Stimulated activated CD4-positive, alpha-beta T cell treated with anti-CD3 and anti-CD28 coated beads, Interleukin-15, amount 100 ng/mL, for 24 hours (primary cell): Measurements from ENCODE around the gene PTPRG.

Experiments
- DNase-seq: peaks from one replicate; pipeline ENCODE4 v3.0.0-alpha.2; 2020

The PTPRG gene

DNA sequence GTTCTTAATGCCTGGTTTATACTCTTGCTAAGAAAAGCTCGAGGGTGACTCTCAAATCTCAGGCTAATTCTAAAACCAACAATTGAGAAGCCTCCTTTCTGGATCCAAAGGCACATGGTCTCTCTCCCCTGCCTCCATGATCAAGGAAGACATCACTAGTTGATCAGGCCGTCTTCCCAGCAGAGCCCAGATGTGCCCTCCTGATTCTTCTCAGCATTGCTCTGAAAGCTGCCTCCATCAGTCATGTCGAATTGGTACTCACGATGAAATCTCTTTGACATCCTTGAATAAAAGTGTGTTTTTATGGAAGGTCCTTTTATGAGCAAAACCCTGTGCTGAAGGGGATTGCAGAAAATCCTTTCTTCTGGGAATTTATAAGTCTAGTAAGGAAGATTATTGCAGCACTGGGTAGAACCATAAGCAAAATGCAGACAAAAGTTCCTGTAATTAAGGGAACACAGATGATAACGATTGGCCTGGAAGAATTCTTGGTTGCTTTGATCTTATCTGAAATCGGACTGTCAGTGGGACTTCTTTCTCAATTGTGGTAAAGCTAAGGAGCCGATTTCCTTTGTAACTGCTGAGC, 345.9 kb downstream of the PTPRG start:
- no peak for DNase-seq

DNA sequence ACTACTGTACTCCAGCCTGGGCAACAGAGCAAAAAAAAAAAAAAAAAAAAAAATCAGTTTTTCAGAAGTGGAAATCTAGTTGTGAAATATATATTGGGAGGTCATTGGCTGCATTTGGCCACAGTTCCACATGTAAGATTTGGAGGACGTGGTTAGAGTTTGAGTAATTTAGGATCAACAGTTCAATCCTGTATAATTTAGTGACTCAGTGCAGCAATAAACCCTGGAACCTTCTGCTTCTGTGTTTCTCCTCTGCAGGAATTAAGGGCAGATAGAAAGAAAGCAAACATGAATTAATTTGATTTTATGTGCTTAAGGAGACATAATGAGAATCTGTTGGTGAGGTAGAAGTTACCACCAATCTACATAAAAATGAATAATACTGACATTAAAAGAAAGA, 347.0 kb downstream of the PTPRG start:
- no peak for DNase-seq

DNA sequence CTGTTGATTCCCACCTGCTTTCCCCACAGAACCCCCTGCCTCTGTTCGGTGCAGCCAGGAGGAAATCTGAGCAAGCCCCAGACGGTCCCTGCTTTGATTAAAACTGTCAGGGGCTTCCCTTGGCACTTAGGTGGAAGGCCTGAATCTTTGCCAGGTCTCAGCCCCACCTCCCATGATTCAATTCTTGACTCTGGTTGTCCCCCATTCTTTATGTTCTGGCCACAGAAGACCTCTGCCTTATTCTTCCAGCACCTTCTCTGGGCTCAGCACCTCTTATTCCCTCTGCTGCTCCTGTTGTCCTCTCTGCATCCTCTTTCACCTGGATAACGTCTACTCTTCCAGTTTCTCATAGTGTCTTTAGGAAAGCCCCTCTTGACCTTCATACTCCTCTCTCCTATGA, 349.4 kb downstream of the PTPRG start:
- no peak for DNase-seq

DNA sequence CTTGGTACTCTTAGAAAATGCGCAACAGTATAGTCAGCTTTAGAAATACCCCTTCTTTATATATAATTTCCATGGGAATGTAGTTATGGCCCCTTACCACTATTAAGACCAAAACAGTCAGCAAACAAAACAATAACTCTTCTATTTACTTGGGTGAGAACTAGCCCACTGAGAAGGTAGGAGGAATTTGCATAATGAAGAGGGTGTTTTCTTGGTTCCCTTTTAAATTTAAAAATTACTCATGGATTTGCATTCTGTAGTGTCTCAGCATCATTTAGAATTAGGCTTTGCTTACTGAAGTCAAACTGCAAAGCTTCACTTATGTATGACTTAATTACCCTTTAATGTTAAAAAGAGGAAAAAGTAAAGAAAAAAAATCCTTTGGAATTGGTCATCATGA, 350.8 kb downstream of the PTPRG start:
- no peak for DNase-seq

DNA sequence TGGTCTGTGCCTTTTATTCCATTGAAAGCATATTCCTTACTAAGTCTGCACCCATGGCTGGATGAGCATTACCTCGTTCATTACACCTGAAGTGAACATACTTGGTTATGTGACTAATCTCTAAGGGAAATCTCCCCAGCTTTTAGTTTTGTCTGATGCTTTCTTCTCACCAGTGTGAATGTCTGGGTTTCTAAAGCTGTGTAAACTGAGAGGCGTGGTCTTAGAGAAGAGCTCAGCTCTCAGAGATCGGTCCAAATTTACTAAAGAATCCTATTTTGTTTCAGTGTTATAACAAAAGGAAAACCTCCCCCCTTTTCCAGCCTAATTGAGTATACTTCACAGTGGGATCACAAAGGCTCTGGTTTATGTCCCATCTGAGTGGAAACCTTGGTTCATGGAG, 352.3 kb downstream of the PTPRG start:
- DNase-seq, result no peak

DNA sequence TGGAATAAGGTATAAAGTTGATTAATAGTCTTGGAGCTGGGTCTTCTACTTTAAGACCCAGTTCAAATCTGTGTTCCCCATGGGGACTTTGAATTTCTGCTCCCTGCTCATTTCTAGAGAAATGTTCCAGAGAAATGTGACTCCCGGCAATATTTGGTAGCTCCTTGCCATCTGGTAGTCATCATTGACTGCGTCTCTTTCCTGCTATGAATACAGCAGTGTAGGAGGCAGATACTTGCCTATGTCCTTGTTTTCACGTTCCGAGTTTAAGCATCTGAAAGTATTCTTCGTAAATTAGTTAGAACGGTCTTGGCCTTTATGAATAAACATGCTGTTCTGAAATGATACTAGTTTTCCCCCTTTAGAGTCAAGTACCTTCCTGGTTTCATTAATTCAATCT, 352.9 kb downstream of the PTPRG start:
- no peak for DNase-seq

DNA sequence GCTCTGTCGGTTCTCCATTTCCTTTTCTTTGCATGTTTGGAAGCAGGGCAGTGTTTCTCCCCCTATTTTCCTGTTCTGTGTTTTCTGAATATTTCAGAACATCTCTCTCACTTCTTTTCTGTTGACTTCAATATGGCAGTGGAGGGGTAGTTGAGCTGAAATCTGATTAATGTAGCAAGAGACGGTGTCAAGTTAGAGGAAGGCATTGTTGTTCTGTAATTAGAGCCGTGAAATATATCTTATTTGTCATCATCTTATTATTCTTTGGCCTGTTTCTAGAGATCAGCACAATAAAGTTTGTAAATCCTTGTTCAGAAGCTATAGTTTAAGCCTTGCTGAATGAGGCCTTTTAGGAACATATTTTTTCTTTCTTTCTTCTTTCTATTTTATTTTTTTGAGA, 353.9 kb downstream of the PTPRG start:
- no peak for DNase-seq

DNA sequence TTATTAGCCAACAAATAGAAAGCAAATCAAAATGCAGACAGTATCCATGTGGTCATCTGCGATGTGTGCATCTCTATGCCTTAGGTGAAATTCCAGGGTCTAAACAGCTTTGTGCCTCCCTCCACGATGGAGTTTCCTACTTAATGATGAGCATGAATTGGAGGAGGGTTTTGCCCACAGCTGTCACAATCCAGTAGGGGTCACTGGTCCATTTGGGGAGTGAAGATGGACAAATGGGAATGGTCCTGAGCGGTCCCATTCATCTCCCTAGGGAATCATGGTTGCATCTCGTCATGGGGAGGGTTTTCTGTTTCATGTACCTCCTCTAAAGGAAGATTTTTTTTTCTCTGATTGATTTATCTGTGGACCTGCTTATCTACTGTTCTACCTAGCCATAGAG, 358.0 kb downstream of the PTPRG start:
- no peak for DNase-seq

DNA sequence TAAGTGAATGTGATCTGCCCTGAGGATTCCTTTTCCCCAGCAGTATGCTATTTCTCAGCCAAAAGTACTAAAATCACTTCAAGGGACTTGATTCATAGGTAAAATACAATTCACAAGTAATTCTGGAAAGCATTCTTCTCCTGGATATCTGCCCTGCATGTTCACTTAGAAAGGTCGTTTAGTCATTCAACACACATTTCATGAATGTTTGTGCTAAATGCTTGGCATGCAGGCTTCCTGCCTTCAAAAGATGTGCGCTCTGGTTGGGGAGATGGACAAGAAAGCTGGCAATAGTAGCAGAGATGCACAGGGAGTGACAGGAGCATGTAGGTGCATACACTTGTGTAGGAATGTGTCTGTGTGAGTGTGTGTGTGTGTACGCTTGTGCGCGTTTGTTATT, 360.7 kb downstream of the PTPRG start:
- DNase-seq, result no peak

DNA sequence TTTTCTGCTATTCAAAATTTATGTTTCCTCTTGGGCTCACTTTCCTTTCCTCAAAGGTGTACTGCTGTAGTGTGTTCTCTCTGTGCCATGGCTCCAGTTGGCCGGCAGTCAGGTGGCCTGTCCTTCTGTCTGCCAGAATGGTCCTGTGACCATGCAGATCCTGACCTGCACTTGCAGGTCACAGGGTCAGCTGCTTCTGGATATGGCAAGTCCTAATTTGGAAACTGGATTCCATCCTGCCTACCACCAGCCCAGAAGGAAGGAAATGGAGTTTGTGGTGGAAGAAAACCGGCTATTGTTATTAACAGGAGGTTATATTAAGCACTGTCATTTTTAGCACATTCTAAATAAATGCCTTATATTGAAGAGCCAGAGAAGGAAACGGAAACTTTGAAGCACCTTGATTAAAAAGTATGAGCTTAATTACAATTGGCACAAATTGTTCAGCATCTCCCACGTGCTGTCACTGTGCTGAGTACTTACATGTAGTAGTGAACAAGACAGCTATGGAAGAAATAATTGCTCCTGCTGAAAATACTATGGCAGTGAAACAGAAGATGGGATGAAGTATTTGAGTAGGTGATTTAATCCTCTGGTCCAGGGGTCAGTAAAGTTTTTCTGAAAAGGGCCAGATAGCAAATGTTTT, 362.8 kb downstream of the PTPRG start:
- no peak for DNase-seq

DNA sequence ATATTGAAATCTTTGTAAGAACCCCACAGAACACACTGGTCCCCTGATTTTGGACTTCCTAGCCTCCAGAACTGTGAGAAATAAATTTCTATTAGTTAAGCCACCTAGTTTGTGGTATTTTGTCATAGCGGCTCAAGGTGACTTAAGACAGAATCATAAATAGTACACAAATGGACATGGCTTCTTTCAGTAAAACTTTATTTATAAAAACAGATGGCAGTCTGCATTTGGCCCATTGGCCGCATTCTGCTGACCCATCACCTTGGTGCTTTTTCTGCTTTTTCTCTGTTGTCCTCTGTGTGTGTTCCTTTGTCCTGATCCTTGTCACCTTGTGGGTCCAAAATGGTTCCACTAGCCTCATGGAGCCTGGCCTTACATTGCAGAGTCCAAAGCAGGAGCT, 363.6 kb downstream of the PTPRG start:
- DNase-seq, result no peak

DNA sequence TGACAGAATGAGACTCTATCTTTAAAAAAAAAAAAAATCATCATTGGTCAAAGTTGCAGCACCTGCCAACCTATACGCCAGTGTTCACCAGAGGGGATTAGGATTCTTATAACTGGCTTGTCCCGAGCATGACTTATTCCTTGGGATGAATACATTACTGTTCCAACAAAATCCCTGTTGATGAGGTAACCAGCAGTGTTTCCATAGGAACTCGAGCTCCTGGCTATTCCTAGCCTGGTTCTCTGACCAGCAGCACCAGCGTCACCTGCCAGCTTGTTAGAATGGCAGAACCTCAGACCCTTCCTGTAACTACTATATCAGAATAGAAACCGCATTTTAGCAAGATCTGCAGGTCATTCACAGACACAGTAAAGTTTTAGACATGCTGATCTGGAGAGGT, 364.4 kb downstream of the PTPRG start:
- no peak for DNase-seq

DNA sequence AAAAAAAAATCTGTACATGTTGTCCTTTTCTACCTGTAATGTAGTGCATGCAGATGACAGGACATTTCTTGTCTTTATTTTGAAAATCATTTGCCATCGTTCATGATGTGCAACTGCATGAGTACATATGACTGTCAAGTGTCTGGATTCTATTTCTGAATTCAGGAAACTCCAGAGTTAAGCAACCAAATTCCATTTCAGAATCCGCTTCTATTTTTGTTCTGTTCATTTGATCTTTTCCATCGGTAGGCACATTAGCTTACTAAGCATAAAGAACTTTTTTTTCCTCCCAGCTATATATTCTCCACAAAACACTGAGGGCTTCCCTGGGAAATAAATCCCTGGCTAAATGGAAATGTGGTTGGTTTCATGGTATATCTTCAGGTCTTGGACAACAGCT, 365.6 kb downstream of the PTPRG start:
- no peak for DNase-seq

DNA sequence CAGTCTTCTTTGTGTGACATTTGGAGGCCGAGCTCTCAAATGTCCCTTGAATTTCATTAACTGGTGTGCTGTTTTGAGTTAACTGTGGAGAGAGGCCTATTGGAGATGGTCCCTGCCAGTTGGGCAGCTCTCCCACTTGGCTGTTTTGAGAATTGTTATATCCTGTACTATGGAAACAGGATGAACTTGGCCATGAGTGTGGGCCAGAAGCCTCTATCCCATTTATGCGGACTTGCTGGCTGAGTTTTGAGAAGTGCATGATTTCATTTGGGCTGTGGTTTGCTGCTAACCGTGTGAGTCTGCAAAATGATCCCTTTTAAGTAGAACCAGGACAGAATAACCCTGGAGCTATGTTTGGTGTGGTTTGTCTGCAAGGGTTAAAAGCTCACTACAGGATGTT, 366.0 kb downstream of the PTPRG start:
- no peak for DNase-seq

DNA sequence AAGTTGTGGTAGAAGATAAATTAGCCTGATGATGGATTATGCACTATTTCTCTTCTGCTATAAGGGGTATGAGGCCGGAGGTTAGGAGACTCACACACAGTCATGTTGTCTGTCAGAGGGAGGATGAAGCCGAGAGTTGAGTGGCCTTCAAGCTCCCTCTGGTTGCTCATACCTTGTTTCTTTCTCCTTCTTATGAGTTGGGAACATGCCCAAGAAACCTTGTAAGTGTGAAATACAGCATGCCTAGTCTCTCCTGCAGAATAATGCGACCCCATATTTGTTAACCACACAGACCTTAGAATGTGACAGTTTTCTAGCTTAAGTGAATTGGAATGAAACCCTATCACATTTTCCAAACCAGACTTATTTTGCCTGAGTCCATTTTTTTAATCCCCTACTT, 366.7 kb downstream of the PTPRG start:
- DNase-seq, result no peak

DNA sequence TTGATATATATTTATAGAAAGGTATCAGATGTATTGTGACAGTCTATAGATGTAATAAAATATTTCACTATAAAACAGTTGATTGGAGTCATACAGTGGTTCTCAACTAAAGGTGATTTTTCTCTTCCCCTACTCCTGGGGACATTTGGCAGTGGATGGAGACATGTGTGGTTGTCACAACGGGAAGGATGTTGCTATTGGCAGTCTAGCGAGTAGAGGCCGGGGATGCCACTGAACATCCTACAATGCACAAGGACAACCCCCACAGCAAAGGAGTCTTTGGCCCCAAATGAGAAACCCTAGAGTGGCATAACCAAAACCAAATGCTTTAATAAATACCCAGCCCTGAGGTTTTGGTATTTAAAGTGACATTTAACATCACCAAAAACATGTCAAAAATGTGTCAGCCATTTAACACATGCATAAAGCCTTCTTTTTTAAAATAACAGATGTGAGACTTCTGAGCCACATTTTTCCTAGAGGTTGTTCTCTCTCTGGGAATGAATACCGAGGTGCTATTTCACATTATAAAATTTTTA, 367.5 kb downstream of the PTPRG start:
- no peak for DNase-seq

DNA sequence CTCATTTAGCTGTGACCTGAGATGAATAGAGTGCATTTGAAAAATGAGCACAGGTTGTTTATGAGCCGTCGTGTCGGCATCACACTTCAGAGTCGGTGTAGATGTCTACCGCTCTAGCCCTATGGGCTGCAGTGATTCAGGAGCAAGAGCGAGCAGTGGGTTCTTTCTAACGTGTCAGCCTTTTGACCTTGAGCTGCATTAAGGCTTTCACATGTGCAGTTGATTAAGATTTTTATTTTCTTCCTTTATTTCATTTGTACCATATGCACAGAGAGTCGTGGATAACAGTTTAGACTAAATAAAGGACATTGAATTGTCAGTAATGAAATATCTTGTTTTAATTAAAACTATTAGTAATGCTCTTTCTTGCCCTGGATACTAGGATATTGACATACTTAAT, 368.2 kb downstream of the PTPRG start:
- no peak for DNase-seq

DNA sequence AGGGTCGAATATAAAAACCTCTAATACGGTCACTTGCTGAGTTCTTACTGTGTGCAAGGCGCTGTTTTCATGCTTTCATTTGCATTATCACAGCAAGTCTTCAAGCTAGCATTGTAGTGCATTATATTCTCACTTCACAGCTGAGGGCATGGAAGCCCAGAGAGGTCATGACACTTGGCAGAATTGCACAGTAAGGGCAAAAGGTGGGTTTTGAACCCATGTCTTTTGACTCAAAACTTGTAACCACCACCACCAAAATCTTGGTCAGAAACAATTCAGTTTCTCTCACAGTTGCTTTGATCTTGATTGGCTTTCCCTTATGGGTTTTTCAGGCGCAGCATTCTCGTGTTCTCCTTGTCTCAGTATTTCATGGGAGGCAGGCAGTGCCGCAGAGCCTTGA, 371.1 kb downstream of the PTPRG start:
- DNase-seq, result no peak

DNA sequence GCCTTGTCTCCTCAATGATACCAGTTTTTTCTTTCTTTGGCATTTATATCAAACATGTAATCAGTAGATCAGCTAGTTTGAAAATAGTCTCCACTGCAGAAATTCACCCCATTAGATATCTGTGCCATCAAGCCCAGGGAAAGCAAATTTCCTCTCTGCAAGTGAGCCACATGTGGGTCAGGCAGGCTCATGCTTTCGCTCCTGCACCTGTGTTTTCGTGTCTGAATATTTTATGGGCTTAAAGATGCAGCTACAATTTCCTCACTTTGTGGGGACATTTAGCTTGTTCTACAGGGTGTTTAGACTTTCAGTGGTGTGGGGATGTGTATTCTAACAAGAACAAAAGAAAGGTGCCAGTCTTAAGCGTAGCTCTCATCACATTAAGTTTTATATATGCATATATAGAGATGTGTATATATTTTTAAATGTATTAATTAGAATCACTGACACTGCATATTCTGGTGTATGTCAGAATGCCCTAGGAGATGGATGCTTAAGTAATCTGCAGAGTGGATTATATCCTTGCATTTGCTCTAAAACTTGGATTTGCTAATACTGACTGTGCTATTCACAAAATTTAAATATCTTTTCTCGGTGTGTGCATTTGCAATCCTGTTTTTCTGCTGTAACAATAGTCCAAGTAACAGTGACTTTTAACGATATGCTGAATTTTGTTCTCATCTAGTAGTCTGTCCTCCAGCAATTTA, 372.6 kb downstream of the PTPRG start:
- DNase-seq, result no peak

DNA sequence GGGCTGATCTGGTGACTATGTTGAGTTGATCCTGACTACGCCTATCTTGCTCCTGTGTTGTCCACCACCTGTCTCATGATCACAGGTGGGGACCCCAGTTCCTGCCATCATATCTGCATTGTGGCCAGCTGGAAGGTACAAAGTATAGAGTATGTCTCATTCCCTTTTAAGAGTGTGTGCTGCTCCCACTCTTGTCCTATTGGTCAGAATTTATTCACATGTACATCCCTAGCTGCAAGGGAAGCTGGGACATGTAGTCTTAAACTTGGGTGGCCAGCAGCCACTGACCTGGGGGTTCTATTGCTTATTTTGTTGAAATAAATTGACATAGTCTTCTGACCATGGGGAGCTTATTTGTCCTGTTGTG, 373.1 kb downstream of the PTPRG start:
- DNase-seq, result no peak

DNA sequence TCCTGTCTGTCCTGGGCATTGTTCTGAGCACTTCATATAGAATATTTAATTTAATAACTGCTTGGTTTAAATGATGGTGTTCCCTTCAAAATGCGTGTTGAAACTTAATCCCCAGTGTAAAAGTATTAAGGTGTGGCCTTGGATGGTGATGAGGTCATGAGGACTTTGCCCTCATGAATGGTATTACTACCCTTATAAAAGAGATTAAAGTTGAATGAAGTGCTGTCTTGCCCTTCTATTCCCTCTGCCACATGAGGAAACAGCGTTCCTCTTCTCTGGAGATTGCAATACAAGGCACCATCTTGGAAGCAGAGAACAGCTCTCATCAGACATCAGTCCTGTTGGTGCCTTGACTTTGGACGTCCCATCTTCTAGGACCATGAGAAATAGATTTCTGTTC, 374.4 kb downstream of the PTPRG start:
- no peak for DNase-seq

DNA sequence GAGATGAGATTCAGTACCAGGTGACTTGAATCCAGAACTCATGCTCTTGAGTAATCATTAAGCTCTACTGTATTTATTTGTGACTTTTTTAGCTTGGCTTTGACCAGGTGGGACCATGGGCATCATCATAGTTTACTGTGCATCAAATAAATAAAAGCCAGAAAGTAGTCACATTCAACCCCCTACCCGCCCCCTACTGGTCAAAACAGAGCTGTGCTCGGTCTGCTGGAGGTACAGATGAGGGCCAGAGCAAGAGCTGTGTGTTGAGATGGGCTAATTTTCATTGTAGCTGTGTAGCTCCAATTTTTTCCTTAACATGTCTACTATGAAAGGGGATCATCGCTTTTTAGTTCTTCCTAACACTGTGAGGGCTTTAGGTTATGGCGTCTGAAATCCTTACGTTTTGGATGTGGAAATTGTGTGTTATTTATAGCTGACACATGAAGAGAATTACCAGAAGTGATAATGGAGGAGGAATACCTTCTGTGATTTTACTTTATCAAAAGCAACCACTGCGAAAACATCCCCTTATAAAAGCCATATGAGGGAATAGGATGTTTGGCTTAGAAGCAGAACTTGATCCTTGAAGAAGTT, 375.1 kb downstream of the PTPRG start:
- DNase-seq, result peak; percentile 28

DNA sequence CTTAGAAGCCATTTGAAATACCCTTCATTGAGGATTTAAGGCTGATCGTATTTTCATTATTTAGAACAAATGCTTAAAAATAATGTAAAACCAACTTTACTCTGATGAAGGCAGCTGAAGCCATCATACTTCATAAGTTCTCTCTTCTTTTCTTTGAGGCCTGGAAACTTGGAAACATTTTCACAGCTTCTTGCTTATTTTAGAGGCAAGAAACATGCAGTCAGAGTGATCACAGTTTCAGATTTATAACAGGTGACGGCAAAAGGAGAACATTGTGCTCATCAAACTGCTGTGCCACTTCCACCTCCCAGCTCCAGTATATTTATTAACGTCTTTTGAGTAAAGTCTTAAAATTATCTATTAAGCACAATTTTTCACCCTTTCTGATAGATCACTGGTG, 376.1 kb downstream of the PTPRG start:
- DNase-seq, result no peak

DNA sequence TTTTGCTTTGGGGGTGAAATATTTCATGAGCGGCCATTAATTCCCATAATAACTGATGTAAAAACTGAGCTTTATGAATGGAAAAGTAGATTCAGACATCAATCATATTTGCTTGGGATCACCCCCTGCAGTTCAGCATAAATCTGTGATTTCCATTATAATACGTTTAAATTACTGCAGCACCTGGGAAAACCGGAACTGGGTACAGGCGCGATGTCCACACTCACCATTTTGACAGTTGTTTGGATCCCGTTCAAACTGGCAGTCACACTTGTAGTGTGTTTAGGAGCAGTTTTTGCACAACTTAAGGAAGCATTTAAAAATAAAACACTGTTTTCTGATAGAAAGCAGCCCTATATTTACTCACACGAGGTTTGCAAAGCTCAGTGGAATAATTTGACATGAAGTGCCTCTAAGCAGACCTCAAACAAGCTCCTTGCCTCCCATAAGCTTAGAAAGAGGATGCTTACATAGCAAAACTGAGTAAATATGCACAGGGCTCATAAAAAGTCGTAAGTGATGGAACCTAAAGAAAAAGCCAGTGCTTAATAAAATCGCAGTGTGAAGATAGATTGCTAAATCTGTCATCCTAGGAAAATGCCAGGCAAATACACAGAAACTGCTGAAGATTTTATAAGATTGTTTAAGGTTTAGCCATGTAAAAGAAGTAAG, 377.6 kb downstream of the PTPRG start:
- DNase-seq, result no peak
